H9 (cell line): ENCODE measurements around the gene OVCH2. TPM values are rescaled to one million over a fixed set of nuclear protein-coding genes. Genes with fewer than 3 reads are reported as not detected.

Experiments
- DNase-seq: peaks from one replicate; pipeline ENCODE4 v3.0.0-alpha.2; 2017
- H2AFZ ChIP-seq: one replicate; pipeline ENCODE4 v1.6.1; 2013; ENCODE audit warnings: mild to moderate bottlenecking, low read length, control low read depth, moderate library complexity
- H2AK5ac ChIP-seq: 2 replicates; pipeline ENCODE4 v1.6.1; 2013; ENCODE audit warnings: low read length, control low read depth, mixed read lengths; ENCODE audit not compliant: insufficient read length
- H2BK120ac ChIP-seq: one replicate; pipeline ENCODE4 v1.6.1; 2013; ENCODE audit warnings: low read depth, mild to moderate bottlenecking, low read length, control low read depth, inconsistent platforms; ENCODE audit not compliant: poor library complexity, severe bottlenecking
- H2BK12ac ChIP-seq: 2 replicates; pipeline ENCODE4 v1.6.1; 2013; ENCODE audit warnings: low read length, control low read depth, mixed read lengths, low read depth; ENCODE audit not compliant: insufficient read length
- H2BK15ac ChIP-seq: 2 replicates; pipeline ENCODE4 v1.6.1; 2013; ENCODE audit warnings: low read depth, low read length, control low read depth
- H2BK20ac ChIP-seq: one replicate; pipeline ENCODE4 v1.6.1; 2013; ENCODE audit warnings: low read depth, mild to moderate bottlenecking, low read length, control low read depth, inconsistent platforms; ENCODE audit not compliant: poor library complexity, severe bottlenecking
- H2BK5ac ChIP-seq: 2 replicates; pipeline ENCODE4 v1.6.1; 2013; ENCODE audit warnings: low read length, control low read depth, mixed read lengths; ENCODE audit not compliant: insufficient read length
- H3K14ac ChIP-seq: 2 replicates; pipeline ENCODE4 v1.6.1; 2013; ENCODE audit warnings: low read length, control low read depth; ENCODE audit not compliant: insufficient read depth
- H3K18ac ChIP-seq: 2 replicates; pipeline ENCODE4 v1.6.1; 2013; ENCODE audit warnings: low read depth, mild to moderate bottlenecking, mixed read lengths, low read length, control low read depth; ENCODE audit not compliant: insufficient read length
- H3K23ac ChIP-seq: 2 replicates; pipeline ENCODE4 v1.6.1; 2013; ENCODE audit warnings: low read length, control low read depth, mixed read lengths, low read depth; ENCODE audit not compliant: insufficient read length
- H3K23me2 ChIP-seq: 2 replicates; pipeline ENCODE4 v1.6.1; 2013; ENCODE audit warnings: low read depth, mild to moderate bottlenecking, mixed read lengths, low read length, control low read depth; ENCODE audit not compliant: insufficient read length, poor library complexity, severe bottlenecking
- H3K27ac ChIP-seq: 2 replicates; pipeline ENCODE4 v1.5.1; 2013; ENCODE audit warnings: low read length, control low read depth, mixed read lengths, low read depth; ENCODE audit not compliant: insufficient read length
- H3K27me3 ChIP-seq: 2 replicates; pipeline ENCODE4 v1.6.1; 2013; ENCODE audit warnings: low read length, control low read depth, inconsistent platforms; ENCODE audit not compliant: insufficient read depth
- H3K4ac ChIP-seq: 2 replicates; pipeline ENCODE4 v1.6.1; 2013; ENCODE audit warnings: low read depth, mild to moderate bottlenecking, control low read depth, inconsistent platforms, low read length, moderate library complexity
- H3K4me1 ChIP-seq: 2 replicates; pipeline ENCODE4 v1.6.1; 2013; ENCODE audit warnings: low read length, control low read depth, inconsistent platforms; ENCODE audit not compliant: insufficient read depth
- H3K4me2 ChIP-seq: 2 replicates; pipeline ENCODE4 v1.6.1; 2013; ENCODE audit warnings: low read length, control low read depth, mixed read lengths; ENCODE audit not compliant: insufficient read length, insufficient read depth
- H3K56ac ChIP-seq: 2 replicates; pipeline ENCODE4 v1.6.1; 2013; ENCODE audit warnings: low read depth, mild to moderate bottlenecking, mixed read lengths, low read length, control low read depth; ENCODE audit not compliant: insufficient read length
- H3K79me1 ChIP-seq: 2 replicates; pipeline ENCODE4 v1.6.1; 2013; ENCODE audit warnings: low read depth, mild to moderate bottlenecking, moderate library complexity, low read length, control low read depth, inconsistent platforms; ENCODE audit not compliant: insufficient read depth, poor library complexity, severe bottlenecking
- H3K79me2 ChIP-seq: 2 replicates; pipeline ENCODE4 v1.6.1; 2013; ENCODE audit warnings: low read length, control low read depth, inconsistent platforms; ENCODE audit not compliant: insufficient read depth
- H3K9ac ChIP-seq: 2 replicates; pipeline ENCODE4 v1.6.1; 2013; ENCODE audit warnings: low read length, control low read depth, mixed read lengths; ENCODE audit not compliant: insufficient read length; ENCODE audit errors: extremely low read depth
- H3K9me3 ChIP-seq: one replicate; pipeline ENCODE4 v1.6.1; 2013; ENCODE audit warnings: low read depth, low read length, inconsistent platforms; ENCODE audit not compliant: control insufficient read depth
- H3T11ph ChIP-seq: one replicate; pipeline ENCODE4 v1.6.1; 2013; ENCODE audit warnings: mild to moderate bottlenecking, low read length, control low read depth, inconsistent platforms
- H4K20me1 ChIP-seq: one replicate; pipeline ENCODE4 v1.6.1; 2013; ENCODE audit not compliant: control insufficient read depth, insufficient read length, insufficient read depth
- H4K5ac ChIP-seq: 2 replicates; pipeline ENCODE4 v1.6.1; 2013; ENCODE audit warnings: low read depth, mild to moderate bottlenecking, mixed read lengths, low read length, control low read depth; ENCODE audit not compliant: insufficient read length
- H4K8ac ChIP-seq: replicated peaks from 2 replicates; pipeline ENCODE4 v1.6.1; 2013; ENCODE audit warnings: low read length, control low read depth, mixed read lengths, low read depth; ENCODE audit not compliant: insufficient read length
- H4K91ac ChIP-seq: 2 replicates; pipeline ENCODE4 v1.6.1; 2013; ENCODE audit warnings: low read depth, mild to moderate bottlenecking, moderate library complexity, mixed read lengths, low read length, control low read depth; ENCODE audit not compliant: insufficient read length
- H3K27ac Mint-ChIP-seq, 3 experiments: 2 replicates in 2 of 3; 3 replicates in 1 of 3; pipeline ENCODE4 v1.8.0; 2020 to 2021; ENCODE audit warnings: mixed read lengths in 3 of 3, mild to moderate bottlenecking in 1 of 3, moderate library complexity in 1 of 3
- H3K27me3 Mint-ChIP-seq: 2 replicates; pipeline ENCODE4 v1.8.0; 2021; ENCODE audit warnings: low read depth, mild to moderate bottlenecking, moderate library complexity, mixed read lengths
- H3K36me3 Mint-ChIP-seq, 3 experiments: 2 replicates in 2 of 3; 3 replicates in 1 of 3; pipeline ENCODE4 v1.8.0; 2020 to 2021; ENCODE audit warnings: low read depth in 3 of 3, mixed read lengths in 3 of 3; ENCODE audit not compliant: insufficient read depth in 1 of 3
- H3K4me1 Mint-ChIP-seq, 2 experiments: 2 replicates each; pipeline ENCODE4 v1.8.0; 2020; ENCODE audit warnings: mixed read lengths in 2 of 2
- H3K4me3 Mint-ChIP-seq, 2 experiments: 2 replicates in 1 of 2; 3 replicates in 1 of 2; pipeline ENCODE4 v1.8.0; 2020 to 2021; ENCODE audit warnings: mild to moderate bottlenecking in 2 of 2, mixed read lengths in 2 of 2, moderate library complexity in 1 of 2
- H3K9me3 Mint-ChIP-seq, 2 experiments: 2 replicates in 1 of 2; 3 replicates in 1 of 2; pipeline ENCODE4 v1.8.0; 2020; ENCODE audit warnings: mild to moderate bottlenecking in 2 of 2, mixed read lengths in 2 of 2, moderate library complexity in 1 of 2
- CTCF ChIP-seq: fragments of 200-600 bp; sonication (generic); conservative IDR thresholded peaks from 3 replicates; pipeline ENCODE4 v1.8.0; 2021; ENCODE audit warnings: antibody characterized with exemption, mild to moderate bottlenecking
- WGBS: extraction: QIAGEN DNeasy Blood & Tissue Kit; methylation state at CpG from one replicate; pipeline ENCODE4 v1.1.7; 2013; ENCODE audit warnings: missing lambda C conversion rate, low lambda C conversion rate, mixed read lengths; ENCODE audit not compliant: insufficient read length; ENCODE audit errors: extremely low coverage; 5-methylcytosine and 5-hydroxymethylcytosine counted together
- total RNA-seq: library from RNA; stranded (reverse); gene quantifications from 2 replicates; pipeline ENCODE4 v1.2.1, GENCODE V29; 2021

The OVCH2 gene
- total RNA-seq, 1 experiment from 2014 or later, result 0.46 TPM

GRCh38 chr11:7670641-7671040 lies 35.6 kb downstream of the OVCH2 start:
- Histone ChIP-seq H2AK5ac (no peak overlapping the region), H2BK15ac (no peak overlapping the region), H3K14ac (no peak overlapping the region), H2BK120ac (no peak overlapping the region), H3K4me1 (peaks cover 5% of the 10 kb centered on the region; the same call in 1 of the 2 replicates), H2BK20ac (no peak overlapping the region), H3K18ac (no peak overlapping the region), H3K23me2 (peaks cover 10% of the 10 kb centered on the region), H4K5ac (no peak overlapping the region), H4K91ac (no peak overlapping the region), H3K9ac (no peak overlapping the region), H4K20me1 (peaks cover 2% of the 10 kb centered on the region), H3K27ac (no peak overlapping the region), H3K9me3 (no peaks in the 10 kb centered on the region), H3K27me3 (no peaks in the 10 kb centered on the region), H3K79me1 (no peaks in the 10 kb centered on the region), H2BK12ac (no peak overlapping the region), H4K8ac (no peak overlapping the region), H3K56ac (no peak overlapping the region), H3K4ac (no peak overlapping the region), H3K4me2 (no peak overlapping the region), H2BK5ac (no peak overlapping the region), H3T11ph (no peak overlapping the region), H3K23ac (no peak overlapping the region), H3K79me2 (no peaks in the 10 kb centered on the region), H2AFZ (no peak overlapping the region)
- TF ChIP-seq CTCF, result no peak
- no peak overlapping the region for H3K27ac Mint-ChIP-seq
- H3K4me1 Mint-ChIP-seq, result peaks cover 54 to 58% of the 10 kb centered on the region in 2 experiments
- H3K36me3 Mint-ChIP-seq, result peaks cover 20 to 51% (median 45%) of the 10 kb centered on the region in 3 experiments
- no peak overlapping the region for H3K4me3 Mint-ChIP-seq
- no CpG with 5 or more reads among the region's 4 CpGs for WGBS
- no peaks in the 10 kb centered on the region; a peak in 1 of 5 replicates for H3K9me3 Mint-ChIP-seq
- no peak for DNase-seq
- peaks cover 6% of the 10 kb centered on the region for H3K27me3 Mint-ChIP-seq
